ENCODE data around the gene GPR18. TPM values are rescaled to one million over a fixed set of nuclear protein-coding genes. Genes with fewer than 3 reads are reported as not detected.

The GPR18 gene
- total RNA-seq, 1 experiment from 2014 or later, result not detected

DNA sequence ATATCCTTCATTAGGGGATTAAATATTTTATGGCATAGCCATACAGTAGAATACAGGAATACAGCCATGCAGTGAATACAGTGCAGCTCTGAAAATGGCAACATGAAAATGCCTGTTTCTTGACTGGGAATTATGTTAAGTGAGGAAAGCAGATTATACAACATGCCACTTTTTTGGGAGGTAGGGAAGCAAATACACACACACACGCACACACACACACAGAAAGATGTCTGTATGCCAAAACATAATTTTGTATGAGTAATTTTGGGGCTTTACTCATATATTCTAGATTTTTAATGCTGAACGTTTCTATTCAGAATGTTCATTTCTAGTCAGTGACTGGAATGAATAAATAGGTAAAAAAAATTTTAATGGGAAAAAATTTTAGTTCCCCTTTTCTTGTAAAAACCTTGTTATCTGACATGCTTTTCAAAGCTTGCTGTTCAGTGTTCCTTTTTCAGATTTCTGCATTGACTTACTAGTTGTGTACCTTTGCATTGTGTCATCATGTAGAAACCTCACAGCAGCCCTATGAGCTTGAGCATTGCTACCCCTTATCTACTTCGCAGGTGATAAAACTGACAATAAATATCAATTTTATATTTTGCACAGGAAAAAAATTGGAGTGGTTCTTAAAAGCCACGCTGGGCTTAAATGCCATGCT lies 41.2 kb upstream of the GPR18 start (continued):
- TF ChIP-seq, protein P1, sequence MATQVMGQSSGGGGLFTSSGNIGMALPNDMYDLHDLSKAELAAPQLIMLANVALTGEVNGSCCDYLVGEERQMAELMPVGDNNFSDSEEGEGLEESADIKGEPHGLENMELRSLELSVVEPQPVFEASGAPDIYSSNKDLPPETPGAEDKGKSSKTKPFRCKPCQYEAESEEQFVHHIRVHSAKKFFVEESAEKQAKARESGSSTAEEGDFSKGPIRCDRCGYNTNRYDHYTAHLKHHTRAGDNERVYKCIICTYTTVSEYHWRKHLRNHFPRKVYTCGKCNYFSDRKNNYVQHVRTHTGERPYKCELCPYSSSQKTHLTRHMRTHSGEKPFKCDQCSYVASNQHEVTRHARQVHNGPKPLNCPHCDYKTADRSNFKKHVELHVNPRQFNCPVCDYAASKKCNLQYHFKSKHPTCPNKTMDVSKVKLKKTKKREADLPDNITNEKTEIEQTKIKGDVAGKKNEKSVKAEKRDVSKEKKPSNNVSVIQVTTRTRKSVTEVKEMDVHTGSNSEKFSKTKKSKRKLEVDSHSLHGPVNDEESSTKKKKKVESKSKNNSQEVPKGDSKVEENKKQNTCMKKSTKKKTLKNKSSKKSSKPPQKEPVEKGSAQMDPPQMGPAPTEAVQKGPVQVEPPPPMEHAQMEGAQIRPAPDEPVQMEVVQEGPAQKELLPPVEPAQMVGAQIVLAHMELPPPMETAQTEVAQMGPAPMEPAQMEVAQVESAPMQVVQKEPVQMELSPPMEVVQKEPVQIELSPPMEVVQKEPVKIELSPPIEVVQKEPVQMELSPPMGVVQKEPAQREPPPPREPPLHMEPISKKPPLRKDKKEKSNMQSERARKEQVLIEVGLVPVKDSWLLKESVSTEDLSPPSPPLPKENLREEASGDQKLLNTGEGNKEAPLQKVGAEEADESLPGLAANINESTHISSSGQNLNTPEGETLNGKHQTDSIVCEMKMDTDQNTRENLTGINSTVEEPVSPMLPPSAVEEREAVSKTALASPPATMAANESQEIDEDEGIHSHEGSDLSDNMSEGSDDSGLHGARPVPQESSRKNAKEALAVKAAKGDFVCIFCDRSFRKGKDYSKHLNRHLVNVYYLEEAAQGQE (IDR thresholded peaks at IDR 0.05; ENCODE audit: low read depth), result no peak
- TF ChIP-seq SIN3A (IDR thresholded peaks at IDR 0.05; ENCODE audit: low read depth) (no peak), EGR1 (IDR thresholded peaks at IDR 0.05; ENCODE audit: low read depth) (no peak)

DNA sequence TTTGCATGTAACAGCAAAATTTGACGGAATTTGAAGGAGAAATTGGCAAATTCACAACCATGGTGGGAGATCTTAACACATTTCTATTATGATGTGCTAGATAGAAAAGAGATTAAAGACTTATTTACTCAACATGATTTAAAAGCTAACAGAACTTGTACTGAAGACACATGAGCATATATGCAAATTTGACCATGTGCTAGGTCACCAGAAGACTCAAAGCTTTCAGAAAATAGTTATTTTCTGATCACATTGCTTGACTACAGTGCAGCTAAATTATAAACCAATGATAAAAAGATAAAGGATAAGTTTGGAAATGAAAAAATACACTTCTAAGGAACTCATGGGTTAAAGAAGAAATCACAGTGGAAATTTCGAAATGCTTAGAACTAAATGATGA lies 39.9 kb upstream of the GPR18 start:
- no peak overlapping the region for H3K27ac ChIP-seq (ENCODE audit: low read depth, low read length)
- H2AFZ ChIP-seq (ENCODE audit: low read depth, low read length, poor library complexity, severe bottlenecking), result no peak overlapping the region
- no peak overlapping the region for H3K9ac ChIP-seq (ENCODE audit: low read length)
- no peaks in the 10 kb centered on the region; a peak in 1 of 4 replicates for H3K36me3 ChIP-seq (ENCODE audit: control insufficient read depth in 1 of 2, insufficient read depth in 2 of 2, low read length in 2 of 2)
- H3K79me2 ChIP-seq (ENCODE audit: insufficient read depth, low read length), result peaks cover 10% of the 10 kb centered on the region; the same call in 1 of the 2 replicates
- H3K27me3 ChIP-seq (ENCODE audit: insufficient read depth, low read length), result no peaks in the 10 kb centered on the region
- H4K20me1 ChIP-seq (ENCODE audit: insufficient read depth), result no peaks in the 10 kb centered on the region
- ATAC-seq, result no peak
- intact Hi-C loops (cut with micrococcal nuclease), result no loop called here
- ChIA-PET CTCF (interaction anchor here (1.1 kb wide), 1 partner anchor 9 kb away, joined by 3 read pairs; the partner anchor contains the start of gene GPR183), POLR2A (no interaction called here), RAD21 (ENCODE audit: low non-redundant PET in 1 of 2, low total read pairs in 2 of 2, uncharacterized antibody in 2 of 2, unreplicated experiment in 2 of 2) (no interaction called here)
- no peak for DNase-seq (ENCODE audit: low read depth, low spot score)
- H3K4me2 ChIP-seq (ENCODE audit: low read length), result no peak overlapping the region
- no peaks in the 10 kb centered on the region for H3K9me2 ChIP-seq (ENCODE audit: insufficient read depth)
- no peak overlapping the region for H3K4me3 ChIP-seq (replicated peaks in 1 of 2; ENCODE audit: low read depth in 1 of 2, low read length in 2 of 2)
- no TSS peak for BruUV-seq (replicated peaks)
- no peaks in the 10 kb centered on the region; a peak in 1 of 4 replicates for H3K9me3 ChIP-seq (ENCODE audit: control insufficient read depth in 1 of 2, insufficient read depth in 1 of 2, low read depth in 1 of 2, low read length in 2 of 2)
- peaks cover 0 to 6% of the 10 kb centered on the region in 2 experiments; a peak in 1 of 4 replicates for H3K4me1 ChIP-seq (ENCODE audit: control insufficient read depth in 1 of 2, insufficient read depth in 2 of 2, low read length in 2 of 2)
- TF ChIP-seq SIN3A (IDR thresholded peaks at IDR 0.05; ENCODE audit: low read depth), result no peak
- TF ChIP-seq JUND (IDR thresholded peaks at IDR 0.05), result no peak
- TF ChIP-seq, protein P2, sequence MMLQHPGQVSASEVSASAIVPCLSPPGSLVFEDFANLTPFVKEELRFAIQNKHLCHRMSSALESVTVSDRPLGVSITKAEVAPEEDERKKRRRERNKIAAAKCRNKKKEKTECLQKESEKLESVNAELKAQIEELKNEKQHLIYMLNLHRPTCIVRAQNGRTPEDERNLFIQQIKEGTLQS (IDR thresholded peaks at IDR 0.05), result no peak
- TF ChIP-seq, protein P1 (IDR thresholded peaks at IDR 0.05; ENCODE audit: low read depth), result no peak
- TF ChIP-seq ELF1 (IDR thresholded peaks at IDR 0.05; ENCODE audit: borderline replicate concordance, low read depth), result no peak
- TF ChIP-seq, protein P3, sequence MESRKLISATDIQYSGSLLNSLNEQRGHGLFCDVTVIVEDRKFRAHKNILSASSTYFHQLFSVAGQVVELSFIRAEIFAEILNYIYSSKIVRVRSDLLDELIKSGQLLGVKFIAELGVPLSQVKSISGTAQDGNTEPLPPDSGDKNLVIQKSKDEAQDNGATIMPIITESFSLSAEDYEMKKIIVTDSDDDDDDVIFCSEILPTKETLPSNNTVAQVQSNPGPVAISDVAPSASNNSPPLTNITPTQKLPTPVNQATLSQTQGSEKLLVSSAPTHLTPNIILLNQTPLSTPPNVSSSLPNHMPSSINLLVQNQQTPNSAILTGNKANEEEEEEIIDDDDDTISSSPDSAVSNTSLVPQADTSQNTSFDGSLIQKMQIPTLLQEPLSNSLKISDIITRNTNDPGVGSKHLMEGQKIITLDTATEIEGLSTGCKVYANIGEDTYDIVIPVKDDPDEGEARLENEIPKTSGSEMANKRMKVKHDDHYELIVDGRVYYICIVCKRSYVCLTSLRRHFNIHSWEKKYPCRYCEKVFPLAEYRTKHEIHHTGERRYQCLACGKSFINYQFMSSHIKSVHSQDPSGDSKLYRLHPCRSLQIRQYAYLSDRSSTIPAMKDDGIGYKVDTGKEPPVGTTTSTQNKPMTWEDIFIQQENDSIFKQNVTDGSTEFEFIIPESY (IDR thresholded peaks at IDR 0.05; ENCODE audit: extremely low read depth, insufficient replicate concordance, low read length), result no peak
- no peak for TF ChIP-seq CEBPB (IDR thresholded peaks at IDR 0.05; ENCODE audit: low read depth)
- no peak for TF ChIP-seq POLR2A (IDR thresholded peaks at IDR 0.05; ENCODE audit: borderline replicate concordance, extremely low read depth, insufficient read depth, insufficient read length)
- TF ChIP-seq, protein P4, sequence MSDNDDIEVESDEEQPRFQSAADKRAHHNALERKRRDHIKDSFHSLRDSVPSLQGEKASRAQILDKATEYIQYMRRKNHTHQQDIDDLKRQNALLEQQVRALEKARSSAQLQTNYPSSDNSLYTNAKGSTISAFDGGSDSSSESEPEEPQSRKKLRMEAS (IDR thresholded peaks at IDR 0.05), result no peak
- TF ChIP-seq FOSL1 (IDR thresholded peaks at IDR 0.05; ENCODE audit: low read depth), result no peak
- no peak for TF ChIP-seq YY1 (IDR thresholded peaks at IDR 0.05; ENCODE audit: extremely low read depth, insufficient replicate concordance, low read depth, low read length)
- TF ChIP-seq ZFX (IDR thresholded peaks at IDR 0.05), result no peak
- no peak for TF ChIP-seq EGR1 (IDR thresholded peaks at IDR 0.05; ENCODE audit: low read depth)
